ENCODE results near the gene ADORA1. TPM values are rescaled to one million over a fixed set of nuclear protein-coding genes. Genes with fewer than 3 reads are reported as not detected.

The ADORA1 gene
- total RNA-seq, 1 donor from 2014 or later: not detected

Other genes starting within 250 kb of the ADORA1 start
- gene RABIF, start 238.6 kb upstream of the ADORA1 start, total RNA-seq: 6.8 and 9.4 TPM in 2 replicates
- 26.7 and 28.6 TPM in 2 replicates for gene KLHL12, start 200.5 kb upstream of the ADORA1 start, total RNA-seq
- gene ADIPOR1, start 169.4 kb upstream of the ADORA1 start, total RNA-seq: 134 and 137 TPM in 2 replicates
- gene CYB5R1, start 160.5 kb upstream of the ADORA1 start, total RNA-seq: 36.1 and 40.0 TPM in 2 replicates
- 95.8 and 124 TPM in 2 replicates for gene TMEM183A, start 120.4 kb upstream of the ADORA1 start, total RNA-seq
- 0.14 and 0.17 TPM in 2 replicates for gene PPFIA4, start 101.2 kb upstream of the ADORA1 start, total RNA-seq
- not detected in 2 replicates for gene MYOG, start 41.7 kb upstream of the ADORA1 start, total RNA-seq
- gene MYBPH, start 48.1 kb downstream of the ADORA1 start, total RNA-seq: not detected in 2 replicates
- gene CHI3L1, start 59.0 kb downstream of the ADORA1 start, total RNA-seq: 0.17 TPM in 1 of 2 replicates, not detected in the other
- under 0.01 TPM in 2 replicates for gene CHIT1, start 101.9 kb downstream of the ADORA1 start, total RNA-seq
- gene BTG2, start 177.8 kb downstream of the ADORA1 start, total RNA-seq: 63.5 and 64.7 TPM in 2 replicates
- 11.4 and 21.2 TPM in 2 replicates for gene FMOD, start 223.4 kb downstream of the ADORA1 start, total RNA-seq